GM21717 (cell line): ENCODE results near the gene C8G.

Experiments used
- ATAC-seq: cut with Tn5 transposase; IDR thresholded peaks from one replicate; pipeline ENCODE4 v1.9.1; 2021; ENCODE audit warnings: mild to moderate bottlenecking, moderate library complexity; ENCODE audit not compliant: unreplicated experiment

The C8G gene

GRCh38 chr9:136920069-136920468, 25.0 kb upstream of the C8G start:
- ATAC-seq = no peak

DNA sequence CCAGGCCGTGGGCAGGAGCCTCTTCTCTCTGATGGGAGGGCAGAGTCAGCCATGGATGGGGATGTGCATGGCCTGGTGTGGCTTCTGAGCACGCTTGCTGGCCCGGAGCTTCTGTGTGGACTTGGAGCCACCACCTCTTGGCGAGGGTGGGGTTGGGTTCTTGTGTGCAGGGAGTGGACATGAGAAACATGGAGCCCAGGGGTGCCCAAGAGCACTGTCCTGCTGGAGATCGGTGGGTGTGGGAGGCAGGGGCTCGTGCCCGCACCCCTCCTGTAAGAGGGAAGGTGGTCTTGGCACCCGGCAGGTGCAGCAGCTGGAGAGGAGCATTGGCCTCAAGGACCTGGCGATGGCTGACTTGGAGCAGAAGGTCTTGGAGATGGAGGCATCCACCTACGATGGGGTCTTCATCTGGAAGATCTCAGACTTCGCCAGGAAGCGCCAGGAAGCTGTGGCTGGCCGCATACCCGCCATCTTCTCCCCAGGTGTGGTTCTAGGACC, 24.3 kb upstream of the C8G start:
- no peak for ATAC-seq

GRCh38 chr9:136921307-136921706, 23.7 kb upstream of the C8G start:
- no peak for ATAC-seq

GRCh38 chr9:136921718-136922117, 23.3 kb upstream of the C8G start:
- ATAC-seq = no peak

DNA sequence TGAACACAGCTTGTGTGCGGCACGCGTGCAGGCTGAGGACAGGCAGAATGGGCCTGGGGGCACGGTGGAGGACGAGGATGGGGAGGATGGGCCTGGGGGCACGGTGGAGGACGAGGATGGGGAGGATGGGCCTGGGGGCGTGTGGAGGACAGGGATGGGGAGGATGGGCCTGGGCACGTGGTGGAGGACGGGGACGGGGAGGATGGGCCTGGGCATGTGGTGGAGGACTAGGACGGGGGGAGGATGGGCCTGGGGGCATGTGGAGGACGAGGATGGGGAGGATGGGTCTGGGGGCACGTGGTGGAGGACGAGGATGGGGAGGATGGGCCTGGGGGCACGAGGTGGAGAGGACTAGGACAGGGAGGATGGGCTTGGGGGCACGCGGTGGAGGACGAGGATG, 22.5 kb upstream of the C8G start:
- no peak for ATAC-seq

DNA sequence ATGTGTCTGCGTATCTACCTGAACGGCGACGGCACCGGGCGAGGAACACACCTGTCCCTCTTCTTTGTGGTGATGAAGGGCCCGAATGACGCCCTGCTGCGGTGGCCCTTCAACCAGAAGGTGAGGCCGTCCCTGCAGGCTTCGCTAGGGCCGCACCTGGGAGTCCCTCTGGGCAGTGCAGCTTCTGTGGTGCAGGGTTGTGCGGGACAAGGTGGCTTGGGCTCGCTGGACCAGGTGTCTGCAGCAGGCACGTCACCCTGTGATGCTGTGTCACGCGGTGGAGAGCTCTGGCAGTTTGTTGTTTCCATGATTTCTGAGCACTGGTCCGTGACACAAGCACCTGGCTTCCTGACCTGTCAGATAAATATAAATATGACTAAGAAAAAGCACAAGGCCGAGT, 21.2 kb upstream of the C8G start:
- no peak for ATAC-seq

DNA sequence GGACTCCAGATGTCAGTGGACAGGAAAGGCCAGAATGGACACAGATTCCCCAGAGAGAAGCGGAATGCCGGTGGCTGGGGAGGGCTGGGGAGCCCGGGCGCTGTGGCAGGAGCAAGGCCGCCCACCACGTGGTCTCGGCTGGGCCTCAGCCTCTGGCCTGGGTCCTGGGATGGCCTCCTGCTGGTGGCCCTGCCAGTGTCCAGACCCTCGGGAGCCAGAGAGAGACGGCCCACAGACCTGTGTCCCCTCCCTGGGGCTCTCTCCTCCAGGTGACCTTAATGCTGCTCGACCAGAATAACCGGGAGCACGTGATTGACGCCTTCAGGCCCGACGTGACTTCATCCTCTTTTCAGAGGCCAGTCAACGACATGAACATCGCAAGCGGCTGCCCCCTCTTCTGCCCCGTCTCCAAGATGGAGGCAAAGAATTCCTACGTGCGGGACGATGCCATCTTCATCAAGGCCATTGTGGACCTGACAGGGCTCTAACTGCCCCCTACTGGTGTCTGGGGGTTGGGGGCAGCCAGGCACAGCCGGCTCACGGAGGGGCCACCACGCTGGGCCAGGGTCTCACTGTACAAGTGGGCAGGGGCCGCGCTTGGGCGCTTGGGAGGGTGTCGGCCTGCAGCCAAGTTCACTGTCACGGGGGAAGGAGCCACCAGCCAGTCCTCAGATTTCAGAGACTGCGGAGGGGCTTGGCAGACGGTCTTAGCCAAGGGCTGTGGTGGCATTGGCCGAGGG, 19.5 kb upstream of the C8G start:
- ATAC-seq = no peak

- no peak for ATAC-seq
These were observed 18.8 kb upstream of the C8G start for GRCh38 chr9:136926154-136926704.

DNA sequence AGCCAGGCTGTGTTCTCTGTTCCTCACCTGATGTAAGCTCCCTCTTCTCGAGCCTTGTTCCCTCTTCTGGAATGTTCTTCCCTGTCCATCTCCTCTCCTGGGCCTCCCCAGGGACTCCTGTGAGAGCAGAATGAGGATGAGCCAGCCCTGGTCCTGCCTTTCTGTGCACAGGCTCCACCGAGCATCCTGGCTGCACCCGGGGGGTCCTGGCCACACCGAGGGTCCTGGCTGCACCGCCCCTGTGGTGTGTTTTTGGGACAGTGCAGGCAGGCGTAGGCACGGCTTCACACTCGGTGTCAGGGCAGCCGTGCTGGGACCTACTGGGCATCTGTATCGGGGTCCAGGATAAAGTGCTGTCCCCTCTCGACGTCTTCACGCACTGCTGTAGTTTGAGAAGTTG, 18.3 kb upstream of the C8G start:
- no peak for ATAC-seq

DNA sequence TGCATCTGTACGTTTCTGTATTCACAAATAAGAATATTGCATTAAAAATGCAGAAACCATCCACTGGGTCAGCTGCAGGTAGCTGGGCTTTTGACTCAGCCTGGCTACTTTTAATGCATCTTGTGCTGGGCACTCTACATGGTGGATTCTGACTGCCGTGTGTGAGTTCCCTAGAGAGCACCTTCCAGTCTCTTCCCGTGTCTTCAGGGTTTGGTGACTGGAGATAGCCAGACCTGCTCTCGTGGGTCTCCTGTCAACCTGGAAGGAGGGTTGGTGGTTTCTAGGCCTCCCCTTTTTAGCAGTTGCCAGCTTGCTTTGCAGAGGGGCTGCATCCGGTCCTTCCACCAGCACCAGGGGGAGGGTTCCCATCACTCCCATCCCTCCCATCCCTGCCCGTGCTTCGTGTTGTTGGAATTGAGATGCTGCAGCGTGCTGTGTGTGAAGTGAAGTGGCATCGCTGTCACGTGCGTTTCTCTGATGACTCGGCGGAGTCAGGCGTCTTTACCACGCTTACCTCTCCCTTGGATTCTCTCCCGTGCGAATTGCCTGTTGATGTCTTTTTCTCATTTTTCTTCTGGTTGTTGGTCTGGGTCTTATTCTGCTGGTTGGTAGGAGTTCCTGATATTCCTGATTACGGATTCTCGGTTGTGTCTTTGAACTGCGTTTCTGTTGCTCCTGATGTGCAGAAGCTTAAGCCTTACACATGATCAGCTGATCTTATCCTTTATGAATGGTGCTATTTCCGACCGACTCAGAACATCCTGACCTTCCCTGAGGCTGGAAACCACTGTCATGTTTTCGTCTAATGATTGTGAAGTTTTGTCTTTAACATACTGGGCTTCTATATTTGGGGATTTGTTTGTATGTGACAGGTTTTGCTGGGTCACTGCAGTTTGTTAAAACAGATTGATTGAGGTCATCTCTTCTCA, 17.4 kb upstream of the C8G start:
- no peak for ATAC-seq

DNA sequence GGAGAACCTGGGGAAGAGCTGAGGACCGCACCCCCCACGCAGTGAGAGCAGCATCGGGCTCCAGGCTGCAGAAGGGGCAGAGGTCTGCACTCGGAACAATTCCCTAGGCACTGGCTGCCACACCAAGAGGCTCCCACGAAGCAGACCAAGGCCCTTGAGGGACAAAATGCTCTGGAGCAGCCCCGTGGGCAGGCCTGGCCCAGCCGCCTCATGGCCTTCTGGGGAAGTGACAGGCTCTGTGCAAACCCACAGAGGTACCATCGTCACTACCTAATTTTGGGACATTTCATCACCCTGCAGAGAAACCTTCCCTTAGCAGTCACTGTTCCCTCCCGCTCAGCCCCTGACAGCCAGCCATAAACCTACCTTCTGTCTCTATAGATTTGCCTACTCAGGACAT, 16.5 kb upstream of the C8G start:
- ATAC-seq = no peak

DNA sequence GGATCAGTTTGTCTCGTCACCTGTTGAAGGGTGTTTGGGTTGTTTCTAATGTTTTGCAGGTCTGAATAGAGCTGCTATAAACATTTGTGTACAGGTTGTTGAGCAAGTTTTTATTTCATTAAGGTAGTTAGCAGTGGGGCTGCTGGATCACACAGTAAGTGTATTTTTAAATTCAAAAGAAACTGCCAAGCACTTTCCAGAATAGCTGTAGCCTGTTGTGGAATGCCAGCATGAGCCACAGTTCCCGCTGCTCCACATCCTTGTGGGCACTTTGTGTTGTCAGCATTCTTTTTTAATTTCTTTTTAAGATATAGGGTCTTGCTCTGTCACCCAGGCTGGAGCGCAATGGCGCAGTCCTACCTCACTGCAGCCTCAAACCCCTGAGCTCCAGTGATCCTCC, 15.0 kb upstream of the C8G start:
- no peak for ATAC-seq

DNA sequence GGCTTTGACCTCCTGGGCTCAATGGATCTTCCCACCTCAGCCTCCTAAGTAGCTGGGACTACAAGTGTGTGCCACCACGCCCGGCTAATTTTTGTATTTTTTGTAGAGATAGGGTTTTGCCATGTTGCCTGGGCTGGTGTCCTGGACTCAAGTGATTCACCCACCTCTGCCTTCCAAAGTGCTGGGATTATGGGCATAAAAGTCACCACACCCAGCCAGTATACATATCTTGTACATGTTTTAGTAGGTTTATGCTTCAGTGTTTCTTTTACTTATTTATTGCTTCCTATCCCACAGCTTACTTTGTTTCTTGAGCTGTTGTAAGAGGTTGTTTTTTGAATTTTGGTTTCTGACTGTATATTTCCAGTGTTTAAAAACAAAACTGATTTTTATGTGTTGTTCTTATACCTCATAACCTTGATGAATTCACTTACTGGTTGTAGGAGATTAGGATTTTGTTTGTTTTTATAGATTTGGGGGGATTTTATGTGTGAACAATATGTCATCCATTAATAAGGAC, 13.4 kb upstream of the C8G start:
- ATAC-seq = no peak

GRCh38 chr9:136934277-136934676, 10.8 kb upstream of the C8G start:
- ATAC-seq = no peak

GRCh38 chr9:136935651-136936050, 9.4 kb upstream of the C8G start:
- ATAC-seq = no peak

- no peak for ATAC-seq
These were observed 8.3 kb upstream of the C8G start for GRCh38 chr9:136936645-136937170.

DNA sequence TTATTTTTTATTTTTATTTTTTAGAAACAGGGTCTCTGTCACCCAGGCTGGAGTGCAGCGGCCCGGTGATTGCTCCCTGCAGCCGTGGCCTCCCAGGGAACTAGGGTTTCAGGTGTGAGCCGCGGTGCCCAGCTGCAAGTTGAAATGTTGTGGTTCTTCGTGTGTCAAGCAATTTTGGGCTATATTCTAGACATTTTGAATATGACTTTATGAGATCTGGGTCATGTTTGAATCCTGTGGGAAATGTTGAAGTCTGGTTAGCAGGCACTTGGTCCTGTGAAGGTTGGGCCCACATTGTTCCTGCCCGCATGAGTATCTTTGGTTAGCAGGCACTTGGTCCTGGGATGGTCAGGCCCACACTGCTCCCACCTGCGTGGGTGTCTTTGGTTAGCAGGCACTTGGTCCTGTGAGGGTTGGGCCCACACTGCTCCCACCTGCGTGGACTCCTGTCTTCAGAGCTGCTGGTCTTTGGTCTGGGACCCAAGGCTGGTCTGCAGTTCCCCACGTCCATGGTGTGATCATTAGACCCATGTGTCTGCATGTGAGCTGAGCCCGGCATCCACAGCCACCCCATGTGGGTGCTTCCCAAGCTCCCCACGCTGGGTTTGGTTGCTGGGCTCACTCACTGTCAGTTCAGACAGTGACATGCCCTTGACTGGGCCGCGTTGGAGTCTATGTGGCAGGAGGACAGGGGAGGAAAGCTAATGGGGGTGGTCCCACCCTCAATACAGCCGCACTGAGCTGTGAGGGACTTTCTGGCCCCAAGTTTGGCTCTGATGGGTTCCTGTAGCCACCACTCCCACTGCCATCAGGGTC, 7.6 kb upstream of the C8G start:
- ATAC-seq = no peak

DNA sequence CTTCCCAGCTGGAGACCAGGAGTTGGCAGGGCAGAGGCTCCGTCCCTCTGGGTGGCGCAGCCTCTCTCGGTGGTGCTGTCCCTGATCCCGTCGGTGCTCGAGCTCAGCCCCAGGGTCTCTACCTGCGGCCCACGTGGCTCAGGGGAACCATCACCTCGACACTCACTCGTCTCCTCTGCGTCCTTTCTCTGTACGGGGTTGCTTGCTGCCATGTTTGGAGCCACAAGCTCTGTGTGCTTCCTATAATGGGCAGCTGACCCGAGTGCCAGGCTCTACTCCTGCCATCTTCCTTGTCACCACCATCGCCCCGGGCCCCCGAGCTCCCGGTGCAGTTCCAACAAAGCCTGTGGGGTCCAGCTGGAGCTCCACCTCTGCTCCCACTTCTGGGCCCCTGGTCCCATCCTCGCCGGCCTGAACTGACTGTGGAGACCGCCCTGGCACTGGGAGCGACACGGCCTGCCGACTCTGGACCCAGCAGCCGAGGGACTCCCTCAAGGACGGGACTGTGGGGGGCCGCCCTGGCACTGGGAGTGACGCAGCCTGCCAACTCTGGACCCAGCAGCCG, 5.5 kb upstream of the C8G start:
- ATAC-seq = no peak

DNA sequence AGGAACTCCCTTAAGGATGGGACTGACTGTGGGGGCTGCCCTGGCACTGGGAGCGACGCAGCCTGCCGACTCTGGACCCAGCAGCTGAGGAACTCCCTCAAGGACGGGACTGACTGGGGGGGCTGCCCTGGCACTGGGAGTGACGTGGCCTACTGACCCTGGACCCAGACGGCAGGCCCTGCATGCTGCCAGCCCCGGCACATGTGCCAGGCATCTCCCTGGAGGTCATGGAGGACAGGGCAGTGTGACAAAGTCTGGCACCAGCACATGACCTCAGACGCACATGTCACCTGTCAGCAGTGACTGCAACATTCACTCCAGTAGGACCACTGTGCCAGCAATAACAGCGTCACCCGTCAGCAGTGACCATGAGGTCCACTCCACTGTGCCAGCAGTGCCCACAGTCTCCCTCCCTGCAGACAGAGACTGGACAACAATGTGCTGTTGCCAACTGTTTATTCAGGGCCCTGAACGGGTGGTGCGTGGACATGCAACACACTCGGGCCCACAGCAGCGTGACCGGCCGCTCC, 5.0 kb upstream of the C8G start:
- ATAC-seq = no peak
